ENCODE measurements around the gene SLC47A2.

GRCh38 chr17:19651451-19652238, 64.7 kb downstream of the SLC47A2 start:
- TF ChIP-seq CTCF (IDR thresholded peaks at IDR 0.05; ENCODE audit: poor library complexity, severe bottlenecking), result no peak
- TF ChIP-seq POLR2AphosphoS5 (IDR thresholded peaks at IDR 0.05), result no peak
- no peak for TF ChIP-seq REST (IDR thresholded peaks at IDR 0.05; ENCODE audit: borderline replicate concordance)
- TF ChIP-seq EZH2 (IDR thresholded peaks at IDR 0.05; ENCODE audit: borderline replicate concordance, insufficient read depth, low read length, poor library complexity, severe bottlenecking), result no peak
- no peak for TF ChIP-seq MXI1 (conservative IDR thresholded peaks at IDR 0.05; ENCODE audit: poor library complexity, severe bottlenecking)
- TF ChIP-seq RAD21 (conservative IDR thresholded peaks at IDR 0.05), result no peak
- TF ChIP-seq TAF1 (IDR thresholded peaks at IDR 0.05; ENCODE audit: low read depth), result no peak
- TF ChIP-seq SMC3 (conservative IDR thresholded peaks at IDR 0.05; ENCODE audit: poor library complexity), result no peak
- TF ChIP-seq EP300 (conservative IDR thresholded peaks at IDR 0.05; ENCODE audit: poor library complexity, severe bottlenecking), result no peak
